ENCODE data around the gene NEMP2.
A peak's percentile ranks its signal among the peaks of the same experiment; 100 is the strongest.

Gene NEMP2

GRCh38 chr2:190519975-190520767 lies 14.4 kb downstream of the NEMP2 start:
- TF ChIP-seq RARB (CRISPR knock-in tag; IDR thresholded peaks at IDR 0.05) (no peak), ARNTL (CRISPR knock-in tag; IDR thresholded peaks at IDR 0.05; ENCODE audit: borderline replicate concordance, low read depth) (no peak), PPARA (CRISPR knock-in tag; IDR thresholded peaks at IDR 0.05; ENCODE audit: borderline replicate concordance) (no peak), CSDC2 (CRISPR knock-in tag; IDR thresholded peaks at IDR 0.05) (no peak), OSR1 (CRISPR knock-in tag; IDR thresholded peaks at IDR 0.05) (no peak), ISL1 (CRISPR knock-in tag; IDR thresholded peaks at IDR 0.05) (no peak), SNAI2 (CRISPR knock-in tag; IDR thresholded peaks at IDR 0.05) (no peak), BACH2 (CRISPR knock-in tag; IDR thresholded peaks at IDR 0.05; ENCODE audit: borderline replicate concordance) (no peak), ESRRG (CRISPR knock-in tag; IDR thresholded peaks at IDR 0.05) (no peak), ZNF8 (CRISPR knock-in tag; IDR thresholded peaks at IDR 0.05) (no peak), GLIS3 (CRISPR knock-in tag; IDR thresholded peaks at IDR 0.05) (no peak), TOX (CRISPR knock-in tag; IDR thresholded peaks at IDR 0.05; ENCODE audit: borderline replicate concordance) (no peak), ZNF70 (CRISPR knock-in tag; IDR thresholded peaks at IDR 0.05) (no peak)
- TF ChIP-seq, protein P1, sequence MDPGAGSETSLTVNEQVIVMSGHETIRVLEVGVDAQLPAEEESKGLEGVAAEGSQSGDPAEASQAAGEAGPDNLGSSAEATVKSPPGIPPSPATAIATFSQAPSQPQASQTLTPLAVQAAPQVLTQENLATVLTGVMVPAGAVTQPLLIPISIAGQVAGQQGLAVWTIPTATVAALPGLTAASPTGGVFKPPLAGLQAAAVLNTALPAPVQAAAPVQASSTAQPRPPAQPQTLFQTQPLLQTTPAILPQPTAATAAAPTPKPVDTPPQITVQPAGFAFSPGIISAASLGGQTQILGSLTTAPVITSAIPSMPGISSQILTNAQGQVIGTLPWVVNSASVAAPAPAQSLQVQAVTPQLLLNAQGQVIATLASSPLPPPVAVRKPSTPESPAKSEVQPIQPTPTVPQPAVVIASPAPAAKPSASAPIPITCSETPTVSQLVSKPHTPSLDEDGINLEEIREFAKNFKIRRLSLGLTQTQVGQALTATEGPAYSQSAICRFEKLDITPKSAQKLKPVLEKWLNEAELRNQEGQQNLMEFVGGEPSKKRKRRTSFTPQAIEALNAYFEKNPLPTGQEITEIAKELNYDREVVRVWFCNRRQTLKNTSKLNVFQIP (CRISPR knock-in tag; IDR thresholded peaks at IDR 0.05; ENCODE audit: borderline replicate concordance, low read depth) = no peak
- TF ChIP-seq, protein P2, sequence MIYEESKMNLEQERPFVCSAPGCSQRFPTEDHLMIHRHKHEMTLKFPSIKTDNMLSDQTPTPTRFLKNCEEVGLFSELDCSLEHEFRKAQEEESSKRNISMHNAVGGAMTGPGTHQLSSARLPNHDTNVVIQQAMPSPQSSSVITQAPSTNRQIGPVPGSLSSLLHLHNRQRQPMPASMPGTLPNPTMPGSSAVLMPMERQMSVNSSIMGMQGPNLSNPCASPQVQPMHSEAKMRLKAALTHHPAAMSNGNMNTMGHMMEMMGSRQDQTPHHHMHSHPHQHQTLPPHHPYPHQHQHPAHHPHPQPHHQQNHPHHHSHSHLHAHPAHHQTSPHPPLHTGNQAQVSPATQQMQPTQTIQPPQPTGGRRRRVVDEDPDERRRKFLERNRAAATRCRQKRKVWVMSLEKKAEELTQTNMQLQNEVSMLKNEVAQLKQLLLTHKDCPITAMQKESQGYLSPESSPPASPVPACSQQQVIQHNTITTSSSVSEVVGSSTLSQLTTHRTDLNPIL (CRISPR knock-in tag; IDR thresholded peaks at IDR 0.05; ENCODE audit: low read depth) = no peak
- TF ChIP-seq, protein P3, sequence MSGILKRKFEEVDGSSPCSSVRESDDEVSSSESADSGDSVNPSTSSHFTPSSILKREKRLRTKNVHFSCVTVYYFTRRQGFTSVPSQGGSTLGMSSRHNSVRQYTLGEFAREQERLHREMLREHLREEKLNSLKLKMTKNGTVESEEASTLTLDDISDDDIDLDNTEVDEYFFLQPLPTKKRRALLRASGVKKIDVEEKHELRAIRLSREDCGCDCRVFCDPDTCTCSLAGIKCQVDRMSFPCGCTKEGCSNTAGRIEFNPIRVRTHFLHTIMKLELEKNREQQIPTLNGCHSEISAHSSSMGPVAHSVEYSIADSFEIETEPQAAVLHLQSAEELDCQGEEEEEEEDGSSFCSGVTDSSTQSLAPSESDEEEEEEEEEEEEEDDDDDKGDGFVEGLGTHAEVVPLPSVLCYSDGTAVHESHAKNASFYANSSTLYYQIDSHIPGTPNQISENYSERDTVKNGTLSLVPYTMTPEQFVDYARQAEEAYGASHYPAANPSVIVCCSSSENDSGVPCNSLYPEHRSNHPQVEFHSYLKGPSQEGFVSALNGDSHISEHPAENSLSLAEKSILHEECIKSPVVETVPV (CRISPR knock-in tag; IDR thresholded peaks at IDR 0.05) = no peak
- TF ChIP-seq, protein P4, sequence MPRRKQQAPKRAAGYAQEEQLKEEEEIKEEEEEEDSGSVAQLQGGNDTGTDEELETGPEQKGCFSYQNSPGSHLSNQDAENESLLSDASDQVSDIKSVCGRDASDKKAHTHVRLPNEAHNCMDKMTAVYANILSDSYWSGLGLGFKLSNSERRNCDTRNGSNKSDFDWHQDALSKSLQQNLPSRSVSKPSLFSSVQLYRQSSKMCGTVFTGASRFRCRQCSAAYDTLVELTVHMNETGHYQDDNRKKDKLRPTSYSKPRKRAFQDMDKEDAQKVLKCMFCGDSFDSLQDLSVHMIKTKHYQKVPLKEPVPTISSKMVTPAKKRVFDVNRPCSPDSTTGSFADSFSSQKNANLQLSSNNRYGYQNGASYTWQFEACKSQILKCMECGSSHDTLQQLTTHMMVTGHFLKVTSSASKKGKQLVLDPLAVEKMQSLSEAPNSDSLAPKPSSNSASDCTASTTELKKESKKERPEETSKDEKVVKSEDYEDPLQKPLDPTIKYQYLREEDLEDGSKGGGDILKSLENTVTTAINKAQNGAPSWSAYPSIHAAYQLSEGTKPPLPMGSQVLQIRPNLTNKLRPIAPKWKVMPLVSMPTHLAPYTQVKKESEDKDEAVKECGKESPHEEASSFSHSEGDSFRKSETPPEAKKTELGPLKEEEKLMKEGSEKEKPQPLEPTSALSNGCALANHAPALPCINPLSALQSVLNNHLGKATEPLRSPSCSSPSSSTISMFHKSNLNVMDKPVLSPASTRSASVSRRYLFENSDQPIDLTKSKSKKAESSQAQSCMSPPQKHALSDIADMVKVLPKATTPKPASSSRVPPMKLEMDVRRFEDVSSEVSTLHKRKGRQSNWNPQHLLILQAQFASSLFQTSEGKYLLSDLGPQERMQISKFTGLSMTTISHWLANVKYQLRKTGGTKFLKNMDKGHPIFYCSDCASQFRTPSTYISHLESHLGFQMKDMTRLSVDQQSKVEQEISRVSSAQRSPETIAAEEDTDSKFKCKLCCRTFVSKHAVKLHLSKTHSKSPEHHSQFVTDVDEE (CRISPR knock-in tag; IDR thresholded peaks at IDR 0.05) = no peak
- ATAC-seq = no peak

- peak; percentile 89 for TF ChIP-seq ISL1 (CRISPR knock-in tag; IDR thresholded peaks at IDR 0.05)
- TF ChIP-seq PPARA (CRISPR knock-in tag; IDR thresholded peaks at IDR 0.05; ENCODE audit: borderline replicate concordance) = no peak
- TF ChIP-seq, protein P4 (CRISPR knock-in tag; IDR thresholded peaks at IDR 0.05) = no peak
- TF ChIP-seq OSR1 (CRISPR knock-in tag; IDR thresholded peaks at IDR 0.05) = no peak
- no peak for ATAC-seq
Observed at GRCh38 chr2:190517468-190517867, 17.1 kb downstream of the NEMP2 start.

DNA sequence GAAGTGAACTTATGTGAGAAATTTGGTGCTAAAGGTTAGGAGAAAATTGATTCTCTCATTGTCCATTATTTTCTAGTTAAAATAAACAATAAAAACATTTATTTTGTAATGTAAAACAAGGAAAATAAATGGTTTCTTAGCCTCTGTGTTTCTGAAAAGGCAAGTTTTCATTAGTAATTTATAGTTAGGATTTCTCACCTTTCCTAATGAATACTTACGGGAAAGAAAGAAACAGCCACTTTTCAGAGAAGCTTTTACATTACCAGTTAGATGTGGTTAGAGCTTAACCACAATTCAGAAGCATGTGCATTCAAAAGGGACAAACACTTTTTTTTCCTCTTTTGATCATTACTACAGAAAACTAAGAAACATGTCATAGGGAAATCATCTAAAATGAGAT lies 18.8 kb downstream of the NEMP2 start:
- no peak for ATAC-seq
- TF ChIP-seq TCF4 (CRISPR knock-in tag; IDR thresholded peaks at IDR 0.05; ENCODE audit: borderline replicate concordance) = no peak
- no peak for TF ChIP-seq ISL1 (CRISPR knock-in tag; IDR thresholded peaks at IDR 0.05)
- no peak for TF ChIP-seq BACH2 (CRISPR knock-in tag; IDR thresholded peaks at IDR 0.05; ENCODE audit: borderline replicate concordance)
- no peak for TF ChIP-seq OSR1 (CRISPR knock-in tag; IDR thresholded peaks at IDR 0.05)
- TF ChIP-seq ZNF565 (CRISPR knock-in tag; conservative IDR thresholded peaks at IDR 0.05; ENCODE audit: low read depth) = no peak
- TF ChIP-seq, protein P2 (CRISPR knock-in tag; IDR thresholded peaks at IDR 0.05; ENCODE audit: low read depth) = no peak
- no peak for TF ChIP-seq ZC3H10 (CRISPR knock-in tag; IDR thresholded peaks at IDR 0.05)
- TF ChIP-seq, protein P1 (CRISPR knock-in tag; IDR thresholded peaks at IDR 0.05; ENCODE audit: borderline replicate concordance, low read depth) = no peak
- TF ChIP-seq ARNTL (CRISPR knock-in tag; IDR thresholded peaks at IDR 0.05; ENCODE audit: borderline replicate concordance, low read depth) = no peak
- TF ChIP-seq GLIS3 (CRISPR knock-in tag; IDR thresholded peaks at IDR 0.05) = no peak
- no peak for TF ChIP-seq ESRRG (CRISPR knock-in tag; IDR thresholded peaks at IDR 0.05)
- TF ChIP-seq, protein P3 (CRISPR knock-in tag; IDR thresholded peaks at IDR 0.05) = no peak
